Measurements from ENCODE around the gene CHRM5.
A peak's percentile ranks its signal among the peaks of the same experiment; 100 is the strongest.

The CHRM5 gene

DNA sequence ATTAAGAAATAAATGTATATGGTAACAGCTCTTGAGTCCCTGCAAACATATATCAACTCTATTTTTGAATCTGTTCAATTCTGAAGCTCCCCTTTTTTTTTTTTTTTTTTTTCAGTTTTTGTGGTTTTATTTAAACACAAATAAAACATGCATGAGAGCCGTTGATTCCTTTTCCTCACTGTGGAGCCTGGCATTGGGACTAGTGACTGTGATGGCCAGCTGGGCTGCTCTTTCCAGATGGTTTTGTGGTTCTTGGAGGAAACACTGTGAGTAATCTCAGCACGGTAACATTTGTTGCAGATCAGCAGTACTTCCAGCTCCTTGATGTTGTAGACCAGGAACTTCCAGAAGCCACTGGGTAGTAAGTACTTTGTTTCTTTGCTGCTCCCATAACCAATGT, 117.4 kb downstream of the CHRM5 start:
- DNase-seq (ENCODE audit: low read depth in 2 of 2): no peak

DNA sequence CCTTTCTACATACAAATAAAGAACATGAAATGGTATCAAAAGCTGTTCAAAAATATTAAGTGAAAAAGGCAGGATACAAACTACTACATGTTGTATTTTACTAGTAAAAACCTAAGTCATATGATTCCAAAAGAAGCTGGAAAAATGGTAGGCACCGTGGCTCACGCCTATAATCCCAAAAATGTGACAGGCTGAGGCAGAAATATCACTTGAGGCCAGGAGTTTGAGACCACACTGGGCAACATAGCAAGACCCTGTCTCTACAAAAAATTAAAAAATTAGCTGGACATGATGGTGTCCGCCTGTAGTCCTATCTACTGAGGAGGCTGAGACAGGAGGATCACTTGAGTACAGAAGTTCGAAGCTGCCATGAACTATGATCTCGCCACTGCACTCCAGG, 131.6 kb downstream of the CHRM5 start:
- no peak for DNase-seq (ENCODE audit: low read depth in 2 of 2)

DNA sequence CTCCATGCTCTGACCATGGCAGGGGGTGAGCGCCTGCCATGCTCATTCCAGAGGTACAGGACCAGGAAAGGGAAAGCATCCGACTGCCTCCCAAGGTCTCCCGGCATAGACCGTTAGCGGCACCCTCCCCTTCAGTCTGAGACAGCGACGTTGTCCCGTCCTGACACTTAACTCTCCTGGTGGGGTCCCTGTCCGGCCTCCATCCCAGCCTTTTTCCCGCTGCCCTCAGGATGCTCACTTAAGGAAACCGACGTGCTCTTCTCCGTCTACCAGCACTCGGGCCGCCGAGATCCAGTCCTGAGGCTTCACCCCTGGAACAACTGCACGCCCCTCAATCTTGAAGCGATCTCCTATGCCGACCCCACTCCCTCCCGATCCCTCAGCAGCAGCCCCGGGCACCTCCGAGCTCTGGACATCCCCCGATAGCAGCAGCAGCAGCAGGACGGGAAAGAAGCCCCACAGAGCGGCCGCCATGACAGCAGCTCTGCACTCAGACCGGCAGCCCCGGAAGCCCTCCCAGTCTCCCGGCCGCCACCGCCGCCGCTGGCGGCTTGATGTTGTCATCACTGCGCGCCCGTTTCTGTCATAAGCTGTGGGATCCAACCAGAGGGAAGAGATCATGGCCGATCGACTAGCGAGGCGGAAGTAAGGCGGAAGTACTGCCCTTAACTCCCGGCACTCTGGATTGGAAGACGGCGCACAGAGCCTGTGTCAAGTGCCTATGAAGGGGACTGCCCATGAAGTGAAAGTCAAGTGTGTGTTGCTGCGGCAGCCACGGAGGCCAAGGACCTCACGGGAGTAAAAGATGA, 133.3 kb downstream of the CHRM5 start, which contains the start of the genes EMC7 and PGBD4:
Gene EMC7 (minus strand): TSS at position 497 of the 809 bp plus-strand sequence. CDS start 23 bp downstream, at position 474.
Gene PGBD4 (plus strand): TSS at position 718 of the 809 bp plus-strand sequence. CDS start 449 bp downstream, outside the sequence.
- DNase-seq (ENCODE audit: low read depth in 2 of 2): peak; percentile 94 to 99

DNA sequence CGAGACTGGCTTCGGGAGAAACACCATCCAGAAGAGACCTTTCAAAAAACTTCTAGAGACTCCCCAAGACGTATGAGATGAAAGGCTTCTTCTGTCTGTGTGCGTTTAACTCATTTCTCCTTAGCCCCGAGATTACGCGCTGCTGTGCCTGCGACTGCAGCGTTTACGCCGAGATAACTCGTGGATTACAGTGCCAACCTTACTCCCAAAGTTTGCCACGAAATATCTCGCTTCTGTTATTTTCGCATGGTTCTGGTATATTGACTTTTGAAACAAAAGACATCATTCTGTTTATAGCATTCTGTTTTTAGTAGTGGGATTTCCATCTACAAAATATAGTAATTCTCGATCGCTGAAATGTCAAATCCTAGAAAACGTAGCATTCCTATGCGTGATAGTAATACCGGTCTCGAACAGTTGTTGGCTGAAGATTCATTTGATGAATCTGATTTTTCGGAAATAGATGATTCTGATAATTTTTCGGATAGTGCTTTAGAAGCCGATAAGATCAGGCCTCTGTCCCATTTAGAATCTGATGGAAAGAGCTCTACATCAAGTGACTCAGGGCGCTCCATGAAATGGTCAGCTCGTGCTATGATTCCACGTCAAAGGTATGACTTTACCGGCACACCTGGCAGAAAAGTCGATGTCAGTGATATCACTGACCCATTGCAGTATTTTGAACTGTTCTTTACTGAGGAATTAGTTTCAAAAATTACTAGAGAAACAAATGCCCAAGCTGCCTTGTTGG, 134.1 kb downstream of the CHRM5 start:
- DNase-seq (ENCODE audit: low read depth in 2 of 2): no peak

DNA sequence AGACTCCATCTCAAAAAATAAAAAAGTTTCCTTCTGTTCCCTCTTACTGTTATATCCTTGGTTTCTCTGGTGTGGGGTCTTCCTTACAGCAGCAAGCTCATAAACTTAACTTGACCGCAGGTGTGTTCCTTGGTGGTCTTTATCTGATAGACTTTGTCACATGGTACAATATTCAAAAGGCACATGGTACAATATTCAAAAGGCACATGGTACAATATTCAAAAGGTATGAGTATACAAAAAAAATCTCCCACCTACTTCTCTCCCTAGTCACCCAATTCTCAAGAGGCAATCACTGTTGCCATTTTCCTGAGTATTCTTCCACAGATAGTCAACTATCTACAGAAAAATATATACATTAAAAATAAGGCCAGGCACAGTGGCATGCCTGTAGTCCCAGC, 138.1 kb downstream of the CHRM5 start:
- DNase-seq (ENCODE audit: low read depth in 2 of 2): no peak

DNA sequence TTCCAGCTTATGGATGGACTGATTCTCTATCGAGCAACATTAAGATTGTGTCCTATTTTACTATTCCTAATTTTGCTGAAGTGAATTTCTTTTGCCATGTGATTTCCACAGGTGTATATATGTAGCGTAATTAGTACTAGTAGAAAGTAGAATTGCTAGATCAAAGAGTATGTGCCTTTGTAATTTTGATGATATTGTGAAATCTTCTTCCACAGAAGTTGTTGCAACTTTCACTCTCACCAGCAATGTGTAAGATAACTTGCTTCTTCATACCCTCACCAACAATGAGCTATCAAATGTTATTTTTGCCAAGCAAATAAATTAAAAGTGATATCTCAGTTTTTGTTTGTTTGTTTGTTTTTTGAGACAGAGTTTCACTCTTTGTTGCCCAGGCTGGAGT, 139.0 kb downstream of the CHRM5 start:
- no peak for DNase-seq (ENCODE audit: low read depth in 2 of 2)

DNA sequence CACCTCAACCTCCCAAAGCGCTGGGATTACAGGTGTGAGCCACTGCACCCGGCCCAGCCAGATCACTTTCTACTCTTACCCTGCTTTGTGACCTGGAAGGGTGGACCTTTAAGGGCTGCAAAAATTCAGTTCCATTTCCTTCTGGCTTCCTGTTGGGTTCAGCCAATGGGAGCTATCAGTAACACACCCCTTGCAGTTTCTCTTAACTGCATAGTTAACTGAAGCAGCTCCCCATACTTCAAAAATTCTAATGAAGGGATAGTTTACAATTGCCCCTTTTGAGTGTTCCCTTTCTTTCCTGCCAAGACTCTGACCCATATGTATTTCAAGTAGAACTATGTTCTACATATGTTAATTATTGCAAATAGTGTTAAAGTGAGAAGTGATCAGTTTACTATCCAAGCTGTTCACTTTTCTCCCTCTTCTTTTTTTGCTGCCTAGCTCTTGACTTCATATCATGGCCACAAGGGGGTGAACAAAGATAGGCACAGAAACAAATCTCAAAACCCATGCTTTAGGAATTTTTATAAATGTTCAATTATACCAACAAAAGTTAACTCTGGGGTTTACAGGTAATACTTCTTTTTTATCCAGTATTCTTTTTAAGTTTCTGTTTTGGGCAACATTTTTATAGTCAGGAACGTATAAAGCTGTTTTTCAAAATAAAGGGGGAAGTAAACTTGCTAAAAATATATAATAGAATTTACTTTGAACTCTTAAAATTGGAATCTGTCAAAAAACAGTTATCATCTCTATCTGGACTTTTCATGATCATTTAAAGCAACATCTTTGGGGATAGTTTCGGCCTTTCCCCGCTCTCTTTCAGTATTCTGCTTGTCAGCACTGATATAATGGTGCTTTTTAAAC, 141.7 kb downstream of the CHRM5 start:
- DNase-seq (ENCODE audit: low read depth in 2 of 2): no peak

DNA sequence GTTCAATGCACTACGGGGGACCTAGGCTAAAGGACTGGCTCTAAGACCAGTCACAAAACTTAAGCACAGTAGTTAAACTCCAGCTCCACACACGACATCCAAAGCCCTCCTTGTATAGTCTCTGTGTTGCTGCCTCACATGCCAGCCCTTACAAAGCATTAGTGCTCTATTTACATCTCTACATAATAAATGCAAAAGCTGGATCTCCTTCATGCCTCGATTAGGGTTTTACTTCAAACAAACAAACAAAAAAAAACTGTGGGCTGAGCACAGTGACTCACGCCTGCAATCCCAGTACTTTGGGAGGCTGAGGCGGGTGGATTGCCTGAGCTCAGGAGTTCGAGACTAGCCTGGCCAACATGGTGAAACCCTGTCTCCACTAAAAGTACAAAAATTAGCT, 143.2 kb downstream of the CHRM5 start:
- no peak for DNase-seq (ENCODE audit: low read depth in 2 of 2)

DNA sequence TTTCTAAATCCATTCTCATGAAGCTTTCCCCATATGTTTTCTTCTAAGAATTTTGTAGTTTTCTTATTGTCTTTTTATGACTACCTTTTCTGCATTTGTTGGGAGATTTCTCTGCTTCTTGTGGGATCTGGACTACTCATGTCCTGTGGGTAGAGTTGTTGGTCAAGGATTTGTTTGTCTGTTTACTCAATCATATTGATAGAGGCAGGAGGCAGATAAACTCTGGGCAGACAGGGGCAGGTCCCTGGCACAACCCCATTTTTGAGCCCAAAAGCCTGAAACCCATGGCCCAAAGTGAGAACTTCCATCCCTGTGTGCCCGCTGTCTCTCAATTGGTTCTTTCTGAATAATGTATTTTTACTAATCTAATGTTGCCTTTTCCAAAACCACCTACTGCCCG, 145.9 kb downstream of the CHRM5 start:
- DNase-seq (ENCODE audit: low read depth in 2 of 2): no peak

DNA sequence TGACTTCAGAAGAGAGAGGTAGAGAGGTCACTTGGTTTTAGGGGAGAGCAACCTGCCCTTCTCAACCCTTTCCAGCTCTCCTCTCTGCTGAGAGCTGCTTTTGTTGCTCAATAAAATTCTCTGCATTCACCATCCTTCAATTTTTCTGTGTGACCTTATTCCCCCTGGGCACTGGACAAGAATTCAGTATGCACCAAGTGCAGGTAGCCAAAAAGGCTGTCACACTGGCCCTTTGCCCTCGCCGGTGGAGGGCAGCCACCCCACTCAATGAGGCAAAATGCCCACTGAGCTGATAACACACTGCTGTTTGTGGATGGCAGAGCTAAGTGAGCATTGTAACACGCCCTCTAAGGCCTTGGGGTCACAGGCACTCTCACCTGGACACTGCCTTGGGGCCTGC, 146.4 kb downstream of the CHRM5 start:
- DNase-seq (ENCODE audit: low read depth in 2 of 2): no peak

DNA sequence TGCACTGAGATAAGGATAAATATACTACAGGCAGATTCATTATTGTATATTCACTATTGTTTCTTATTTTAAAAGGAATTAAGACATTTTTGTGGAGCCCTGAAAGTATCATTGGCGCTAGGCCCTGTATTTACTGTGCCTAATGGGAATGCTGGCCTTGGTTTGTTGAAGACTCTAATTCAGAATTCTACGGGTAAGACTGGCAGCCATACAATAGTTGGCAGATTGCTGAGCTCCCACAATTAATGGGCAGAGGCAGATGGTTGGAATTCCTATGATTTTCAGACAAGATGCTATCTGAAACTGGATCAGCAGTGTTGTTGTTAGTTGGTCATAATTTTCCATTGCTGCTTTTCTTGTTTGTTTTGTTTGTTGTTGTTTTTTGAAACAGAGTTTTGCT, 148.3 kb downstream of the CHRM5 start:
- DNase-seq (ENCODE audit: low read depth in 2 of 2): no peak

Data from stimulated activated CD8-positive, alpha-beta memory T cell treated with anti-CD3 and anti-CD28 coated beads, Interleukin-2, amount 100 ng/mL, for 48 hours (primary cell).